ENCODE measurements around the gene MASP2. TPM values are rescaled to one million over a fixed set of nuclear protein-coding genes. Genes with fewer than 3 reads are reported as not detected.

Gene MASP2
- total RNA-seq, 1 donor from 2014 or later = not detected

- no peak for TF ChIP-seq CTCF (IDR thresholded peaks at IDR 0.05; ENCODE audit: insufficient read depth, low read length, poor library complexity, severe bottlenecking)
- Histone ChIP-seq H3K27me3 (ENCODE audit: control insufficient read depth, insufficient read depth, low read length) (no peaks in the 10 kb centered on the region), H3K4me3 (ENCODE audit: low read depth, low read length) (no peak overlapping the region), H3K36me3 (ENCODE audit: control insufficient read depth, insufficient read depth, low read length) (no peaks in the 10 kb centered on the region)
- no peak for DNase-seq (ENCODE audit: low read depth)
These were observed 15.3 kb downstream of the MASP2 start for GRCh38 chr1:11031624-11032262.

GRCh38 chr1:11030865-11031264 lies 16.2 kb downstream of the MASP2 start:
- no peaks in the 10 kb centered on the region for H3K27me3 ChIP-seq (ENCODE audit: control insufficient read depth, insufficient read depth, low read length)
- TF ChIP-seq CTCF (IDR thresholded peaks at IDR 0.05; ENCODE audit: insufficient read depth, low read length, poor library complexity, severe bottlenecking) = no peak
- H3K36me3 ChIP-seq (ENCODE audit: control insufficient read depth, insufficient read depth, low read length) = no peaks in the 10 kb centered on the region
- DNase-seq (ENCODE audit: low read depth) = no peak
- H3K4me3 ChIP-seq (ENCODE audit: low read depth, low read length) = no peak overlapping the region

GRCh38 chr1:11028018-11028417 lies 19.0 kb downstream of the MASP2 start:
- Histone ChIP-seq H3K36me3 (ENCODE audit: control insufficient read depth, insufficient read depth, low read length) (no peaks in the 10 kb centered on the region), H3K27me3 (ENCODE audit: control insufficient read depth, insufficient read depth, low read length) (no peaks in the 10 kb centered on the region), H3K4me3 (ENCODE audit: low read depth, low read length) (no peak overlapping the region)
- no peak for TF ChIP-seq CTCF (IDR thresholded peaks at IDR 0.05; ENCODE audit: insufficient read depth, low read length, poor library complexity, severe bottlenecking)
- no peak for DNase-seq (ENCODE audit: low read depth)

- Histone ChIP-seq H3K27me3 (ENCODE audit: control insufficient read depth, insufficient read depth, low read length) (no peaks in the 10 kb centered on the region), H3K36me3 (ENCODE audit: control insufficient read depth, insufficient read depth, low read length) (no peaks in the 10 kb centered on the region), H3K4me3 (ENCODE audit: low read depth, low read length) (no peak overlapping the region)
- no peak for DNase-seq (ENCODE audit: low read depth)
- no peak for TF ChIP-seq CTCF (IDR thresholded peaks at IDR 0.05; ENCODE audit: insufficient read depth, low read length, poor library complexity, severe bottlenecking)
These were observed 19.7 kb downstream of the MASP2 start for GRCh38 chr1:11027316-11027715.

GRCh38 chr1:11026903-11027302 lies 20.1 kb downstream of the MASP2 start:
- no peaks in the 10 kb centered on the region for H3K36me3 ChIP-seq (ENCODE audit: control insufficient read depth, insufficient read depth, low read length)
- no peaks in the 10 kb centered on the region for H3K27me3 ChIP-seq (ENCODE audit: control insufficient read depth, insufficient read depth, low read length)
- TF ChIP-seq CTCF (IDR thresholded peaks at IDR 0.05; ENCODE audit: insufficient read depth, low read length, poor library complexity, severe bottlenecking) = no peak
- no peak for DNase-seq (ENCODE audit: low read depth)
- no peak overlapping the region for H3K4me3 ChIP-seq (ENCODE audit: low read depth, low read length)

GRCh38 chr1:11026052-11026451 lies 21.0 kb downstream of the MASP2 start:
- no peak for TF ChIP-seq CTCF (IDR thresholded peaks at IDR 0.05; ENCODE audit: insufficient read depth, low read length, poor library complexity, severe bottlenecking)
- DNase-seq (ENCODE audit: low read depth) = no peak
- H3K4me3 ChIP-seq (ENCODE audit: low read depth, low read length) = no peak overlapping the region
- no peaks in the 10 kb centered on the region for H3K36me3 ChIP-seq (ENCODE audit: control insufficient read depth, insufficient read depth, low read length)
- H3K27me3 ChIP-seq (ENCODE audit: control insufficient read depth, insufficient read depth, low read length) = no peaks in the 10 kb centered on the region
